ENCODE results near the gene SPDEF.

- TF ChIP-seq CTCF (IDR thresholded peaks at IDR 0.05; ENCODE audit: low read depth, low read length, poor library complexity, severe bottlenecking) = peak; percentile 16
- TF ChIP-seq EZH2phosphoT487 (IDR thresholded peaks at IDR 0.05; ENCODE audit: borderline replicate concordance, low read length) = no peak
Observed at GRCh38 chr6:34560366-34561226, 4.5 kb upstream of the SPDEF start.

Measured in DOHH2 (cell line).